Activated T-helper 17 cell treated with anti-CD3 and anti-CD28 coated beads, Interleukin-2, amount 50 U/mL, for 72 hours (primary cell): Measurements from ENCODE around the gene KIAA1549. TPM values are rescaled to one million over a fixed set of nuclear protein-coding genes. Genes with fewer than 3 reads are reported as not detected.

ENCODE experiments used
- ATAC-seq: fragments of 150-1000 bp; cut with Tn5 transposase; replicated peaks from 2 replicates; pipeline ENCODE4 v1.10.0; 2021; ENCODE audit warnings: mild to moderate bottlenecking, moderate library complexity
- H3K27ac Mint-ChIP-seq: one replicate; pipeline ENCODE4 v1.8.0; 2022; ENCODE audit warnings: mixed read lengths
- H3K27me3 Mint-ChIP-seq: one replicate; pipeline ENCODE4 v1.8.0; 2022; ENCODE audit warnings: mixed read lengths
- H3K36me3 Mint-ChIP-seq: one replicate; pipeline ENCODE4 v1.8.0; 2022; ENCODE audit warnings: low read depth, mild to moderate bottlenecking, mixed read lengths
- H3K4me1 Mint-ChIP-seq: one replicate; pipeline ENCODE4 v1.8.0; 2022; ENCODE audit warnings: mixed read lengths
- H3K4me3 Mint-ChIP-seq: one replicate; pipeline ENCODE4 v1.8.0; 2022; ENCODE audit warnings: mild to moderate bottlenecking, mixed read lengths
- H3K9me3 Mint-ChIP-seq: one replicate; pipeline ENCODE4 v1.8.0; 2022; ENCODE audit warnings: mixed read lengths
- total RNA-seq, 2 donors: library from RNA; stranded (reverse); gene quantifications; one replicate each; pipeline ENCODE4 v1.2.3, GENCODE V29; 2022

KIAA1549 gene
- total RNA-seq, 2 donors from 2014 or later: 1.1 to 1.2 TPM

GRCh38 chr7:138893258-138893657, 87.9 kb downstream of the KIAA1549 start:
- H3K9me3 Mint-ChIP-seq: no peaks in the 10 kb centered on the region
- no peak overlapping the region for H3K27ac Mint-ChIP-seq
- H3K4me1 Mint-ChIP-seq: peaks cover 4% of the 10 kb centered on the region
- peaks cover 10% of the 10 kb centered on the region for H3K27me3 Mint-ChIP-seq
- no peaks in the 10 kb centered on the region for H3K36me3 Mint-ChIP-seq
- ATAC-seq: no peak
- no peak overlapping the region for H3K4me3 Mint-ChIP-seq

- Mint-ChIP-seq H3K36me3 (no peaks in the 10 kb centered on the region), H3K9me3 (no peaks in the 10 kb centered on the region), H3K4me1 (no peaks in the 10 kb centered on the region), H3K27ac (no peak overlapping the region), H3K4me3 (no peak overlapping the region), H3K27me3 (peaks cover 10% of the 10 kb centered on the region)
- ATAC-seq: no peak
Measured at GRCh38 chr7:138892812-138893211, 88.4 kb downstream of the KIAA1549 start.

DNA sequence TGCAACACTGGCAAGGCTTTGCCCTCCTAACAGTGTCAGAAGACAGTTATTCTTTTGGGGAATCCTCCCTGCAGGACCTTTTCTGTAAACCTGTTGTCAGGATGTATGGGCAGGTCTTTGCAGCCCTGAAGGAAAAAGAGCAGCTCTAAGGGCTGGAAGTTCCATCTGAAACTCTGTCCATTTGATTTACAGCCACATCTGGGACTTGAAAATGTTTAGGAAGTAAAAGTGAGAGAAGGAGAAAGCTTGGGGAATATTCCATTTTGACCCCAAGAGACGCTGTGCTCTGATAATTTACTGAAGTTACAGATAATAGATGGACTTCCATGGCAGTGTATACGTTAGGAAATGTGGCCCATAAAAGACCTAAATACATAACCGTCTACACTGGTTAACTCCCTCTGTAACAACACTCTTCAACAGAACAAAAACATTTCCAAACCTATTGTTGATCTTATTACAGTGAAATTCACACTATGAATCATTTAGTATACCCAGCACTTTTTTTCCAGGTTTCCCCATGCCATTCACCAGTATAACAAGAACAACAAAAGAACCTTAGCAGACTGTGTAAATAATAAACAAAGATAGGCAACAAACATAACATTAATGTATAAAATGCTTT, 89.1 kb downstream of the KIAA1549 start:
- H3K27me3 Mint-ChIP-seq: peaks cover 10% of the 10 kb centered on the region
- no peaks in the 10 kb centered on the region for H3K36me3 Mint-ChIP-seq
- no peak overlapping the region for H3K27ac Mint-ChIP-seq
- H3K4me1 Mint-ChIP-seq: no peaks in the 10 kb centered on the region
- H3K4me3 Mint-ChIP-seq: no peak overlapping the region
- no peak for ATAC-seq
- H3K9me3 Mint-ChIP-seq: no peaks in the 10 kb centered on the region

GRCh38 chr7:138891446-138891810, 89.8 kb downstream of the KIAA1549 start:
- H3K27ac Mint-ChIP-seq: no peak overlapping the region
- peaks cover 10% of the 10 kb centered on the region for H3K27me3 Mint-ChIP-seq
- no peaks in the 10 kb centered on the region for H3K4me1 Mint-ChIP-seq
- H3K4me3 Mint-ChIP-seq: no peak overlapping the region
- no peaks in the 10 kb centered on the region for H3K36me3 Mint-ChIP-seq
- ATAC-seq: no peak
- no peaks in the 10 kb centered on the region for H3K9me3 Mint-ChIP-seq

- ATAC-seq: no peak
- Mint-ChIP-seq H3K36me3 (no peaks in the 10 kb centered on the region), H3K27me3 (peaks cover 5% of the 10 kb centered on the region), H3K4me1 (no peaks in the 10 kb centered on the region), H3K9me3 (no peaks in the 10 kb centered on the region), H3K4me3 (no peak overlapping the region), H3K27ac (no peak overlapping the region)
Measured at GRCh38 chr7:138890499-138891445, 90.4 kb downstream of the KIAA1549 start.

DNA sequence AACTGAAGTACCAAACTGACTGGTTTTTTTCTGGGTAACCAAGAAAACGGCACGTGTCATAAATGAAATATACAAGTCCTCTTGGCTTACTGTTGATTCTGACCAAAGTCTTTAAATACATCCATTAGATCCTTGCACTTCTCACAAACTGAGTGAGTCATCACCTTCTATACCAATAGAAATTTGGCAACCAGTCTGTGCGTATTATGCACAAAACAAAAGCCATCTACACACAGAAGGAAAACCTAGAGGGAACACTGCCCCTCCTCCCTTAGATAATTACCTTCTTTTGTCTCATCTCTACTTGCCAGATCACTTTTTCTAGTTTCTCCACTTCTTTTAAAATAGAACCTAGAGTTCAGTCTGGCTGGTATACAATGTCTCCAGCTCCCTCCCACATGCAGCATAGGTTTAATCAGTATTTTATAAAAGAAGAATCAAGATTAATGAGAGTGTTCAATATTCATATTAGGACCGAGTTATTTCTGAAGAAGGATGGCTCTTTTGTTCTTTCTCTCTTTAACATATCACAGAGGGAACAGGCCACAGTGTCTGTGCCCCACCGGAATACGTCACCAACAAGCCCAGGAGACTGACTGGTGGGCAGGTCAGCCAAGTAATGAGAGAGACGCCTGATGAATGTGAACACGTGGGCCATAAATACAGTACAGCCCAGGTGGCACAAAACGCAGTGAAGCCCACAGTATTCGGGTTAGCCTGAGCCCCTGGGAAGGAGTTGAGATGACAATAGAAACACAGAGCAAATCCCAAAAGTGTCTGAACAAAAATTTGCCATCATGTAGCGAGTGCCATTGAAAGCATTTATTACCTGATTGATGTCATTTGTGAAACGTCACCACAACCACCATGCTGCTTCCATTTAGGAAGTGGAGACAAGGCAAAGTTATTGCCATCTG, 91.3 kb downstream of the KIAA1549 start:
- H3K27ac Mint-ChIP-seq: no peak overlapping the region
- no peaks in the 10 kb centered on the region for H3K27me3 Mint-ChIP-seq
- no peaks in the 10 kb centered on the region for H3K4me1 Mint-ChIP-seq
- ATAC-seq: no peak
- no peaks in the 10 kb centered on the region for H3K9me3 Mint-ChIP-seq
- no peaks in the 10 kb centered on the region for H3K36me3 Mint-ChIP-seq
- no peak overlapping the region for H3K4me3 Mint-ChIP-seq

GRCh38 chr7:138887872-138888656, 93.1 kb downstream of the KIAA1549 start:
- Mint-ChIP-seq H3K4me1 (no peaks in the 10 kb centered on the region), H3K27me3 (no peaks in the 10 kb centered on the region), H3K9me3 (no peaks in the 10 kb centered on the region), H3K36me3 (no peaks in the 10 kb centered on the region), H3K4me3 (no peak overlapping the region), H3K27ac (no peak overlapping the region)
- ATAC-seq: no peak

DNA sequence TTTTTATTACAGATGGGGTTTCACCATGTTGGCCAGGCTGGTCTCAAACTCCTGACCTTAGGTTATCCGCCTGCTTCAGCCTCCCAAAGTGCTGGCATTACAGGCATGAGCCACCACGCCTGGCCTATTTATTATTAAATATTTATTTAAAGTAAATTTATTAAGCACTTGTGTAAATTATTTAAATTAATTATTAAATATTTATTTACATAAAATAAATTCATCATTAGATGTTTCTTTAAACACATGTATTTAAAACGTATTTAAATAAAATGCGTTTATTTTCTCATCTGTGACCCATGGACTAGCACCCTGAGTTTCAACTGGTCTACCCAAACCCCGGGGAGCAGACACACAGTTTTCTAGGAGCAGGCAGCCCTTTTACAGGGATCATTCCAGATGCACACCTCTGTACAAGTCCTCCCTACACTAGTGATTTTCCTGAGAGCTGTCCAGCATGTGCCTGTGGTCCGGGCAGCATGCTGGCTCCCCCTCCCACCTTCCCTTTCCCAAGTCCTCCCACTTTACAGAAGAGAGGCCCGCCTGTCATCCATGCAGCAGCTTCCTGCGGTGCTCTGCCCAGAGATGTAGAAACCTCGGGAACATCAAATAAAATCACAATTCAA, 94.0 kb downstream of the KIAA1549 start:
- Mint-ChIP-seq H3K27ac (no peak overlapping the region), H3K27me3 (no peaks in the 10 kb centered on the region), H3K9me3 (peaks cover 4% of the 10 kb centered on the region), H3K36me3 (peaks cover 5% of the 10 kb centered on the region), H3K4me3 (no peak overlapping the region), H3K4me1 (peaks cover 5% of the 10 kb centered on the region)
- no peak for ATAC-seq

- Mint-ChIP-seq H3K9me3 (peaks cover 4% of the 10 kb centered on the region), H3K27me3 (no peaks in the 10 kb centered on the region), H3K4me1 (peaks cover 9% of the 10 kb centered on the region), H3K4me3 (no peak overlapping the region), H3K27ac (no peak overlapping the region), H3K36me3 (peaks cover 5% of the 10 kb centered on the region)
- ATAC-seq: peak; percentile 70
Measured at GRCh38 chr7:138886501-138886917, 94.7 kb downstream of the KIAA1549 start.

GRCh38 chr7:138885383-138886147, 95.6 kb downstream of the KIAA1549 start:
- Mint-ChIP-seq H3K36me3 (peaks cover 5% of the 10 kb centered on the region), H3K27me3 (no peaks in the 10 kb centered on the region), H3K4me1 (peaks cover 9% of the 10 kb centered on the region), H3K27ac (no peak overlapping the region), H3K9me3 (peaks cover 4% of the 10 kb centered on the region), H3K4me3 (no peak overlapping the region)
- no peak for ATAC-seq

GRCh38 chr7:138882249-138882648, 98.9 kb downstream of the KIAA1549 start:
- no peaks in the 10 kb centered on the region for H3K27me3 Mint-ChIP-seq
- peaks cover 9% of the 10 kb centered on the region for H3K4me1 Mint-ChIP-seq
- peak overlapping the region; percentile 88 for H3K27ac Mint-ChIP-seq
- H3K36me3 Mint-ChIP-seq: peaks cover 5% of the 10 kb centered on the region
- H3K9me3 Mint-ChIP-seq: peaks cover 4% of the 10 kb centered on the region
- peak; percentile 86 for ATAC-seq
- peak overlapping the region; percentile 75 for H3K4me3 Mint-ChIP-seq

- Mint-ChIP-seq H3K27me3 (no peaks in the 10 kb centered on the region), H3K9me3 (peaks cover 4% of the 10 kb centered on the region), H3K4me3 (peak overlapping the region; percentile 75), H3K27ac (peak overlapping the region; percentile 88), H3K4me1 (peaks cover 9% of the 10 kb centered on the region), H3K36me3 (peaks cover 5% of the 10 kb centered on the region)
- no peak for ATAC-seq
Measured at GRCh38 chr7:138881579-138882188, 99.5 kb downstream of the KIAA1549 start.
